DLD1 (cell line): Measurements from ENCODE around the gene TPP1.

Source experiments
- in situ Hi-C: cut with HindIII; loops from 2 replicates; pipeline ENCODE4 v1.10.0; 2017; ENCODE audit warnings: low sequenced_read_pairs

The TPP1 gene

DNA sequence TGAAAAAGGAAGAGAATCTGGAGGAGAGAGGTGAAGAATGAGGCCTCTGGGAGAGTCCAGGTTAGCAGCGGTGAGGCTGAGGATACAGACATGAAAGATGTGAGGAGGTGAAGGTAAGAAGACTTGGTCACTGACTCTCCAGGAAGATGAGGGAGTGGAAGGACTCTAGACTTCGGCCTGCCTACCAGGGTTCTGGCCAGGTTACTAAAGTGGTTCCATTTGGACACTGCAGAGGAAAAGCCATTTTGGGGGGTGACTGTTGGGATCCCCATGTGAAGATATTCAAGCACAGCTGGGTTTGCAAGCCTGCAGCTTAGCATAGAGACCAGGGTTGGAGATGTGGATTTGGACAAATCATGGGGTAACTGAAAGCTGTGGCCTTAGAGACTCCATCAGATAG lies 28.6 kb upstream of the TPP1 start:
- in situ Hi-C loops, result no loop called here

DNA sequence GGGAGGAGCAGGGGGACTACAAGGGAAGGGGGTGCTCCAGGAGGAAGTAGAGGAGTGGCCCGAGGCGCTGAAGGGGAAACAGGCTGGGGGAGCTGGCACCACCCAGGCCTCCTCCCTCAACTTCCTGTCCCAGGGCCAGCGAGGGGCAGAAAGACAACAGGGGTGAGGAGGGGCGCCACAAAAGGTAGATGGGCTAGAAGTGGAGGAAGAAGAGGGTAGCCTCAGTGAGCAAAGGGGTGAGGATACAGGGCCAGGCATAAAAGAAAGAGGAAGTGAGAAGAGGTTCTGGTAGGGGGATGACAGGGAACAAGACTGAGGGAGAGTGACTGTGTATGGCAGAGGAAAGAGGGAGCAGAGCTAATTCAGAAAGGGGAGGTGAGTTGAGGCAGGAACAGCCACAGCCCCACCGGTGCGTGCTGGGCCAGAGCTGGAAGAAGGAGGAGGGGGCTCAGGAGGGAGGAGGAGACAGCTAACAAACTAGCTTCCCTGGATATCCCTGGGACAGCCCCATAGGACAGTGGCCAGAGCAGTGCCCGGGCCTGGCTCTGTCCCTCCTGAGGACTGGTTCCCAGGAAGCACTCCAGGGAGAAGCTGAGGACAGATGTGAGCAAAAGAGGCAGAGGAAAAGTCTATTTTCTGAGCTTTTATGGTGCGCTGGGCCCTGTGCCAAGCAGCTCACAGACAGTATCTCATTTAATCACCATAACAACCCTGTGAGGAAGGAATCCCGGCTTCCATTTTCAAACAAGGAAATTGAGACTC lies 27.9 kb upstream of the TPP1 start:
- in situ Hi-C loops, result no loop called here

DNA sequence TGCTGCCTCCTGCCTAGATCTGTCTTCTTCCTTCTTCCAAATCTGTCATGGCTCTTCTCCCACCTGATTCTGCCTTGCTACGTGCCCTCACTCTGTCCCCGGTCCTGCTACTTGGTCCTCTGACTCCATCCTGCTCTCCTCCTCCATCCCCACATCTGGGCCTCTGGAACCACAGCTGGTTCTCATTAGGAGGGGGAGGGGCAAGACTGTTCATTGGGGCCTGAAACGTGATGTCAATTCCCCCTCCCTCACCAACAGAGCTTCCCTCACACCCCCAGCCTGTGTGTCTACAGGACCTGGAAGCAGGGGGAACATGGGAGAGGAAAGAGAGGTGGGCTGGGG lies 27.3 kb upstream of the TPP1 start:
- in situ Hi-C loops, result no loop called here

DNA sequence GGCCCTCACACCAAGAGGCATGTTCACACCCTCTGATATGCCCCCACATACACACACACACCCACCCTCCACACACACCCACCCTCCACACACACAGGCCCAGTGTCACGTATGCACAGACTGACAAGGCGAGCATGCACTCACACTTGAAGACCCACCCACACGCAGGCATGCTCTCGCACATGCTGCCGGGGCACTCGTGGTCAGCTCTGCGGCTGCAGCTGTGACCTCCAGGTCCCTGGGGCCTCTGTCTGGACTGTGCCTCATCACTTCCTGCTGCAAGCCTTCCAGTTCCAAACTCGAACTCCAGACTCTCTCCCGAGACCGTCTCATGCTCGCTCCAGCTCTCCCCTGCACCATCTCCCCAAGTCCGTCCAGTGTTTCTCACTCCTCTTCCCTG lies 26.8 kb upstream of the TPP1 start:
- in situ Hi-C loops, result no loop called here

DNA sequence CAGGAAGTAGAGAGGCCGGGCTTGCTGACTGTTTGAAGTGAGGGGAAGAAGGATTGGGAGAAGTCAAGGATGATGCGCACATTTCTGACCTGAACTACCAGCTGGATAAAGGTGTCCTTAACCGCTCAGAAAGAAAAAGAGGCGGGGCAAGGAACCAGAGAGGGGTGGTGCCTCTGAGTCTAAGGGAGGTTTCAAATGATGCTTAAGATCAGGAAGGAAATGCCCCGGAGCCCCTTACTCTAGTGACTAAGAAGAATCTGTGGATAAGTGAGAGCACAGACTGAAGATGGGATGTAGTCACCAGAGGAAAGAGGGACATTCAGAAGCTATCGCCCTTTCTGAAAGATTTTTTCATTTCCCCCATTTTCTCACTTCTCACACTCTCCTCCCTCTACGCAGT lies 23.7 kb upstream of the TPP1 start:
- in situ Hi-C loops, result no loop called here

DNA sequence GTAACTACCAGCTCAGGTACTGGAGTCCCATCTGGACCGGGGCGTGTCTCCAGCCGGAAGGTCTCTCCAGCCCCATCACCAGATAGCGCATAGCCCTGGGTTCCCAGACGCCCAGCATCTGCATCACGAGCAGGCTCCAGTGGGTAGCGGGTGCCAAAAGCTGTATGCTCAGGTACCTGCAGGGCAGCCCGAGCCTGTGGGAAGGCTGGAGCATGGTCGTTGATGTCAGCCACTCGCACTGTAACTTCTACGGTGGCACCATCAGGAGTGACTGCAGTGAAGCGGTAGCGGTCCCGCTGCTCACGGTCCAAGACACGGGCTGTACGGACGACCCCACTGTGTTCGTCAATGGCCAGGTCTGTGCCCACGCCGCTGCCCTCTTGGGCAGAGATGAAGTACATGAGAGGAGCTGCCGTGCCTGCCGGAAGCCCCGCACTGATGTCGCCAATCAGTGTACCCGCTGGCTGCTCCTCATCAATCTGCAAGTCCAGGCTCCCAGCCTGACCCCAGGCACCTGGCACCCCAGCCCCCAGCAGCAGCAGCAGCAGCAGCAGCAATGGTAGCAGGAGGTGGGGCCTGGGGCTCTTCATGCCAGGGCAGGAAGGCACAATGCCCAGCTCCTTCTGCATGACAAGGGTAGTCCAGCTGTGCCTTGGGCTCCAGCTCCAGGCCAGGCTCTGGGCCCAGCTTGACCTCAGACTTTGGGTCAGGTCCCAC lies 21.9 kb upstream of the TPP1 start:
- in situ Hi-C loops, result no loop called here

DNA sequence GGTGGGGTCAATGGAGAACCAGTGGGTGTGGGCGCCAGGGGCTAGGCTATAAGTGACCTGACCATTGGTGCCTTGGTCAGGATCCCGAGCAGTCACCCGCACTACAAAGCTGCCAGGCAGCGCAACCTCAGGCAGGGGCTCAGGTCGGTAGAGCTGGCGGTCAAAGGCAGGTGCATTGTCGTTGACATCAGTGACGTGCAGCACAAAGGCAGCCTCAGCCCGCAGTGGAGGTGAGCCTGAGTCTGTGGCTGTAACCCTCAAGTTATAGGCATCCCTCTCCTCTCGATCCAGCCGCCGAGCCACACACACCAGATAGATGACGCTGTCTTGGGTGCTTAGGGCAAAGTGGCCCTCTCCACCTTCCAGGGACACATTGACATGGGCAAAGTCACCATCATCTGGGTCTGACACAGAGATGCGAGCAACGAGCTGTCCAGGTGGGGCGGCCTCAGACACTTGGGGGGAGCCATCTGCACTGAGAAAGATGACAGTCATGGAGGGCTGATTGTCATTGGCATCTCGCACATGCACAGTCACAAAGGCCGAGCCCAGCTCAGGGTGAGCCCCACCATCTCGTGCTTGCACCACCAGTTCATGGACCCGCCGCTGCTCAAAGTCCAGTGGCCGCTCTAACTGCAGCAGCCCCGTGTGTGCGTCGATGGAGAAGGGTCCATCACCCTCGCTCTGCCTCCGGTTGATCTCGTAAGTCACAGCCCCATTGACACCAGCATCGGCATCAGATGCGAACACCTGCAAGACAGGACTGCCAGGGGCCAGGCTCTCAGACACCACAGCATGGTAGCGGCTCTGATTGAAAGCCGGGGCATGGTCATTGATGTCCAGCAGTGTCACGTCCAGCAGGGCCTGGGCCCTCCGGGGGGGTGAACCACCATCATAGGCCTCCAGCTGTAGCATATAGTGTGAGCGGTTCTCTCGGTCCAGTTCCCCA lies 21.1 kb upstream of the TPP1 start:
- in situ Hi-C loops, result no loop called here

DNA sequence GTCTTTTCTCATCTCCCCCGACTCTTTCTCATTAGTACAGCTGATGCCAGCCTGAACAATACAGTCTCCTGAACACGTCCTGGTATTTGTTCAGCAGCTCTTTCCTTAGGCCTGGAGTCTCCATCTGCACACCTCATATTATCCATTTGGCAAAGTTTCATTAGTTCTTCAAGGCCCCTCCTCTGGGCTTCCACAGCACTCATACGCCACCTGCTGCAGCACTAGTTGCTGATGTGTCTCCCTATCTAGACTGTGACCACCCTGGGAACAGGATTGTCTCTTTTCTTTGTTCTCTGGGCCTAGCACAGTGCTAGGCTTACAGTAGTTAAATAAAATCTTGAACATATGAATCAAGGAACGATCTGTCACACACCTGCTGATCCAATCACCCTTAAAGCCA lies 19.2 kb upstream of the TPP1 start:
- in situ Hi-C loops, result no loop called here

DNA sequence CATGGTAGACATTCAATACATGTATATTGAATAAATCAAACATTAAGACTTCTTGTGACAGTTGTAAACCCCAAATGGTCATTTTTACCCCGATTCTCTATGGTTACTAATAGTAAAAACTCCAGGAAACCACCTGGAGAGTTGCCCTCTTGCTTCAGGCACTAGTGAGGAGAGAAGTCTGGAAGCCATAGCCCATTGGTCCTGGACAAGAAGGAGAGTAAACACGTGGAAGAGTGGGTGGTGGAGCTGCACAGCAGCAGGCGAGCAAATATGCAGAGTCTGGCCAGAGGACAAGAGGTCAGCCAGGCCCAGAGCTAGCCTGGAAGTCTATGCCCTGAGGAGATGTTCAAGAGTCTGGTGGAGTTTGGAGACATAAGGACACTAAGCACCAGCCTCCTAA lies 18.6 kb upstream of the TPP1 start:
- in situ Hi-C loops, result no loop called here

DNA sequence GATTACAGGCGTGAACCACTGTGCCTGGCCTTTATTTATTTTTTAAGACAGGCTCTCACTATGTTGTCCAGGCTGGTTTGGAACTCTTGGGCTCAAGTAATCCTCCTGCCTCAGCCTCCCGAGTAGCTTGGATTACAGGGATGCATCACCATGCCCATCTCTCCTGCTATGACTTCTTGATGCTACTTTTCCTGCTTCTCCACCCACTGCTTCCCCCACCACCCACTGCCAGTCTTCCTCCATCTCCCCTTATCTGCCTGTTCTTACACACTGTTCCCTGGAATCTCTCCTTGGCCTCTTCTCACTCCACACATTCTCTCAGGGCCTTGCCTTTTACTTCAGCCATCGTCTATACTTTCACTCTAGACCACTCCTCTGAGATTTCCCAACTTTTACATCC lies 17.3 kb upstream of the TPP1 start:
- in situ Hi-C loops, result no loop called here

DNA sequence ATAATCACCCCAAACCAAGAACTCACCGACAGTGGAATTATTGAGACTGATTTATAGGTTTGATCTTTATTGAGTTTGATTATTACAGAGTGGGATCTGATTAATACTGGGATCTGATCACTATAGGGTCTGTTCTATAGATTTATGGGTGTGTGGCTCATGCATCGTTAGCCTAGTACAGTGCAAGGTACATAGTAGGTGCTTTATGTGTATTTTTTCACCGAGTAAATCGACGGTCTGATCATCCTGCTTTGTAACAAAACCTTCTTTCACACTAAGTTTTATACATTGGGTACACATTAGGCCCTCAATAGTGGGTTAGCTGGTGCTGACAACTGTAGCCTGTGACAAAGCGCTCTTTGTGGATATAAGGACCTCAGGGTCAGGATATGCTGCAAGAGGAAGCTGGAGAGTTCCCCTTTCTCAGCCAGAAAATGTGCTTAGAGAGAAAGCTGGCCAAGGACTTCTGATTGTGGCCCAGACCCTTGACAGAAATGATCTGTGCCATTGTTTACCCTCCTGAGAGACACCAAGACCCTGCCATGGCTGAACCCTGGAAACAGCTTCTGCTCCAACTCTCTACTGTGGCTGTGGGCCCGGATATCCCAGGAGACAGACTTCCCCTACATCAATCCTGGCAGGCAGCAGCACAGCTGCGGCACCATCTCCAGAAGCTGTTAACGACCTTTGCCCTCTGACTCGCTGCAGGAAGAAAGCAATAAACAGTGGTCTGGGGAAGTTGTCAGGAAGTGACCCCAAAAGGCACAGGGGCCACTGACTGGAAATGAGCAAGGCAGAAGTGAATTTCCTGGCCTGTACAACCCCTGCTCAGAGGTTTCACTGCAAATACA lies 16.1 kb upstream of the TPP1 start:
- in situ Hi-C loops, result no loop called here

DNA sequence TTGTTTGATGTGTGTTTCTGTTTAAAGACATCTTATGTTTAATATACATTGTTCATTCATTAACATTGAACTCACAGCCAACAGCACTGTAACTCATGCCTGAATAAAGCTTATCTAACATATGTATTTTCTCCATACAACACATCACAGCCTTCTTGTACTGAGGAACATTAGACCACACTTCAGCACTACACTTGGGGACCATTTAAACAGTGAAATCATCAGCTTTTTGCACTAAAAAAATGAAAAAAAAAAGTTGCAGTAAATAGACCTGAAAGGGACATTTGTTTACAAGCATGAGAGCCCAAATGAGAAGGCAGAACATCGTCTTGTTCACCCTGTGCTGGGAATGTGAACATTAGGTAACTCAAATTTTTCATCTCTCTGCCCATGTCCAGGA lies 15.3 kb upstream of the TPP1 start:
- in situ Hi-C loops, result no loop called here

DNA sequence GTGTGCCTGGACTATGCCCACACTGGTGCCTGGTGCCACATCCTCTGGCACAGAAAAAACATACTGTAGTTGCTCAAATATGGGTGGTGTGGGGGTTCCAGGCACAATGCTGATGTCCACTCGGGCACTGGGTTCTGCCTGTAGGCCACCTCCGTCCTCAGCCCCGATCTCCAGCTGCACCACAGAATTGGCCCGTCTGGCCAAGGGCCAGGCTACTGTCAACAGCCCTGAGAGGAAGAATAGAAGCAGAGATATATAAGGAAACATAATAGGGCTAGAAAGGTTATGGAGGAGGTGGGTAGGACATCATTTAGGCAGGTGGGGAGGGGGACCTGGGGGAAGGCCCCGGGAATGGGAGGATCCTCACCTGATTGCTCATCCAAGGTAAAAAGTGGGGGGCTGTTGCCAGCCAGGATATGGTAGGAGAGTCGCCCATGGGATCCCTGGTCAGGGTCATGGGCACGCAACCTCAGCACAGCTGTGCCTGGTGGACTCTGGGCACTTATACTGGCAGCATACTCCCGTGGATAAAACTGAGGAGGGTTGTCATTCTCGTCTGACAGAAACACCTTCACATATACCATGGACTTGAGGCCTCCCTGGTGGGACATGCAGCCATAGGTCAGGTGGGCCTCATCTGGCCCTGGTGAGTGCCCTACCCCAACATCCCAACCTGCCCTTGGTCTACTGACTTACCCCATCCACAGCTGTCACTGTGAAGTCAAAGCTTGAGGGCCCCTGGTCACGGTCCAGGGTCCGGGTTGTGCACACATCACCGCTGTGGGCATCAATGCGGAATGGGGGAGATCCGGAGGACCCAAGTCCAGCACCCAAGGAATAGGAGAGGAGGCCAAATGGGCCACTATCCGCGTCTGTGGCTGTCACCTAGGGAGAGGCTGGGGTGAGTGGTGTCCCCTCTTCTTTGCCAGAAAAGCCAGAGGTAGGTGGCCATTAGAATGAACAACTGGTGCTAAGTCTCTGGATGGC lies 14.5 kb upstream of the TPP1 start:
- in situ Hi-C loops, result no loop called here

DNA sequence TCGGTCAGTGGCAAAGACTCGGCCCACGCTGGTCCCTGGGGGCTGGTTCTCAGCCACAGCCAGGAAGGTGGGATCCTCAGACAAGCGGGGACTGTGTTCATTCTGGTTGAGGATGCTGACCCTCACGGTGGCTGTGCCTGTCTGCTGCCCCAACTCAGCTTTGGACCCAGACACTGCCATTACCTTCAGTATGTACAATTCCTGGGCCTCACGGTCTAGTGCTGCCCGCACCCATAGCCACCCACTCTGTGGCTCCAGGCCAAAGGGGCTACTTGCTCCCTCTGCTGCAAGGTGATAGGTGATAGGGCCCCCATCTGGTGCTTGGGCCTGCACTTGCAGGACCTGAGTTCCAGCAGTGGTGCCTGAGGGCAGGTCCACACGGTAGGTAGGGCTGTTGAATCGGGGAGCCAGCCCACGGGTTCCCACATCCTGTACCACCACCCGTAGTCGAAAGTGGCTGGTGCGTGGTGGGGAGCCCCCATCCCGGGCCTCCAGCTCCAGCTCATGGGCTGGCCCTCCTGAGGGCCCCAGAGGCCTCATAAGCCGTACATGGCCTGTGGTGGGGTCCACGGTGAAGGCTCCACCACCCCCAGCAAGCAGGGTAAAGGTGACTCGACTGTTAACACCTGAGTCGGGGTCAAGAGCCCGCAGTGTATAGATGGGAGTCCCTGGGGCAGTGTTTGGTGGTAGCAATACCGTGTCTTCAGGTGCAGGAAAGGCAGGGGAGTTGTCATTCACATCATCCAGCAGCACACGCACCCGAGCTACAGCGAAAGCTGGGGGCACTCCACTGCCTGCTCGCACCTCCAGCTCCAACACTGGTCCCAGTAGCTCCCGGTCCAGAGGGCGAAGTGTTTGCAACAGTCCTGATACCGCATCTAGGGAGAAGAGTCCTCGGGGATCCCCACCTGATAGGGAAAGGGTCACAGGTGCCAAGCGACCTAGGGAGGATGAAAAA lies 13.2 kb upstream of the TPP1 start:
- in situ Hi-C loops, result no loop called here

DNA sequence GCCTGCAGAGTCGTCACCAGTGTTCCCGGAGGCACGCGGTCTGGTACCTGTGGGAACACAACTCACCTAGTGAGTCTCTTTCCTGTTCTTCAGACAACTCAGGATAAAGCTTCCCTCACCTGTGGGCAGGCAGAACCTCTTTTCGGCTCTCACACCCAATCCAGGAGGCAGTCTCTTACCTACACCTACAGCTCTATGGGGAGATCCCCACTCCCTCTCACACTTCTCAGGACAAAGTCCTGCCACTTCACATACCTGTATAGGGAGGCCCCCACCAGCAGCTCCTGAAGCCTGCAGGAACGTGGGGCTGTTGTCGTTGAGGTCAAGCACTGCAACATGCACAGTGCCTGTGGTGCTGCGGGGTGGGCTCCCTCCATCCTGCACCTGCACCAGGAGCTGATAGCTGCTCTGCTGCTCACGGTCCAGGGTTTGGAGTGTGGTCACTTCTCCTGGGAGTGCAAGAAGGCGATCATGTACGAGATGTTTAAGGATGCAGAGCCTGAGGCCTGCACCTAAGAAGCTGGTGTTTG lies 12.2 kb upstream of the TPP1 start:
- in situ Hi-C loops, result no loop called here

DNA sequence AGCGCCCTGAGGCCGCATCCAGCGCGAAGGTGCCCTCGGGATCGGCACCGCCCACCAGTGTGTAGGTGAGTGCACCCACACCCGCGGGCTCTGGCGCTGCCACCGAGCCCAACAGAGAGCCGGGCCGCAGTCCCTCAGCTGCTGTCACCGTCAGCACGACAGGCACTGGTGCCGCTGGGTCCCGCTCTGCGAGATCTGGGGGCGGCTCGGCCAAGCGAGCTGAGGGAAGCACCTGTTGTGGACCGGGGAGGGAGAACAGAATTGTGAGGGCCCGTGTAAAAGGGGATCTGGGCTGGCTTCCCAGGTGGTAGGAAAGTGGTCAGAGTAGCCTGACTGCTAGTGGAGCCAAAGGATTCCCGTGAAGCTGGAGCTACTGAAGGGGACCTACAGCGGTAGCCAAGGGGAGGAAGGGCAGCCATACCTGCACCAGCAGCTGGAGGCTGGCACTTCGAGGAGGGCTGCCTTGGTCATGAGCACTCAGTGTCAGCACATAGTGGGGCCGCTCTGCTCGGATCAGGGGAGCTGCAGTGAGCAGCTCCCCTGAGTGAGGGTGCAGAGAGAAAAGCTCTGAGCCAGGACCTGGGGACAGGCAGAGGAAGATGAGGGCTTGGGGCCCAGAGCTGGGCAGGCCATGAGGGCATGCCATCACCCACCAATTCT lies 11.5 kb upstream of the TPP1 start:
- in situ Hi-C loops, result no loop called here

DNA sequence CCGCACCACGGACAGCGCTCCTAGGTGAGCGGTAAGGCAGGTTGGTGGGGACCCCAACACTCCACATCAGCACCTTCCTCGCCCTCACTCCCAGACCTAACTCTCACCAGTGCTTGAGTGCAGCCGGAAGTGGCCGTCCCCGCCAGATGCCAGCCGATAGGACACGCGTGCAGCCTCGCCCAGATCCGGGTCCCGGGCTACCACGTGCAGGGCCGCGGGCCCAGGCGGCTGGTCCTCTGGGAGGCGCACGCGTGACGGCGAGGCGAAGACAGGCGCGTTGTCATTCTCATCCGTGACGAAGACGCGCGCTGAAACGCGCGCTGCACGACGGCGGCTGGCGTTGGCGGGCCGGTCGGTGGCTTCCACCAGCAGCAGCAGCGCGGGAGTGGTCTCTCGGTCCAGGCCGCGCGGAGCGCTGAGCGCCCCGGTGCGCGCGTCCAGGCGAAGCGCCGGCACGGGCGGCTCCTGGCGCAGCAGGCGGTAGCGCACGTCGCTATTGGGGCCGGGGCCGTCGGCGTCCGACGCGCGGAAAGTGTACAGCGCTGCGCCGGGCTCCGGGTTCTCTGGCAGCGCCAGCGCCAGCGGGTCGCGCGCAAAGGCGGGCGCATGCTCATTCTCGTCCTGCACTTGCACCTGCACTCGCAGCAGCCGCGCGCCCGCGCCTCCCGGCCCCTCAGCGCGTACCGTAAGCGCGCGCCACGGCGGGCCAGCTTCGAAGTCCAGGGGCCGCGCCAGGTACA lies 10.8 kb upstream of the TPP1 start:
- in situ Hi-C loops, result no loop called here
